Midbrain (tissue), 1 donor: ENCODE measurements around the gene EED.
A peak's percentile ranks its signal among the peaks of the same experiment; 100 is the strongest.
"Not testable (repeated sequence)": the region's sequence is repeated elsewhere in the genome, so short reads cannot be mapped to it uniquely, and the experiment has no call there.

ENCODE experiments used
- DNase-seq: peaks from one replicate; lab custom pipeline; 2025; lab: John Stamatoyannopoulos, UW

EED gene

GRCh38 chr11:86249307-86250098, 5.0 kb downstream of the EED start:
- DNase-seq, result no peak

- DNase-seq, result no peak
These were observed 6.8 kb downstream of the EED start for GRCh38 chr11:86251345-86251744.

GRCh38 chr11:86255896-86256295, 11.3 kb downstream of the EED start:
- no peak for DNase-seq

- DNase-seq, result no peak
These were observed 12.1 kb downstream of the EED start for GRCh38 chr11:86256608-86257007.

- no peak for DNase-seq
These were observed 12.9 kb downstream of the EED start for GRCh38 chr11:86257446-86257845.

- no peak for DNase-seq
These were observed 15.2 kb downstream of the EED start for GRCh38 chr11:86259730-86260129.

GRCh38 chr11:86261328-86261727, 16.8 kb downstream of the EED start:
- no peak for DNase-seq

GRCh38 chr11:86262387-86262786, 17.8 kb downstream of the EED start:
- no peak for DNase-seq

GRCh38 chr11:86264649-86265048, 20.1 kb downstream of the EED start:
- no peak for DNase-seq

- DNase-seq, result no peak
These were observed 20.6 kb downstream of the EED start for GRCh38 chr11:86265194-86265593.

GRCh38 chr11:86269645-86270044, 25.1 kb downstream of the EED start:
- DNase-seq, result no peak

- no peak for DNase-seq
These were observed 29.9 kb downstream of the EED start for GRCh38 chr11:86274503-86274902.

- no peak for DNase-seq
These were observed 30.4 kb downstream of the EED start for GRCh38 chr11:86274999-86275398.

GRCh38 chr11:86275493-86276370, 31.2 kb downstream of the EED start:
- DNase-seq, result no peak

GRCh38 chr11:86277741-86278140, 33.2 kb downstream of the EED start:
- DNase-seq, result no peak

- DNase-seq, result no peak
These were observed 33.7 kb downstream of the EED start for GRCh38 chr11:86278226-86278625.

- DNase-seq, result no peak
These were observed 35.2 kb downstream of the EED start for GRCh38 chr11:86279747-86280146.

GRCh38 chr11:86287468-86287796, 42.9 kb downstream of the EED start:
- DNase-seq, result no peak

- DNase-seq, result peak; percentile 9
These were observed 44.4 kb downstream of the EED start for GRCh38 chr11:86288776-86289507.

GRCh38 chr11:86289508-86290280, 45.1 kb downstream of the EED start:
- DNase-seq, result not testable (repeated sequence)

- peak; percentile 34 for DNase-seq
These were observed 47.1 kb downstream of the EED start for GRCh38 chr11:86291466-86292262.
